ENCODE data around the gene TRIM25. TPM values are rescaled to one million over a fixed set of nuclear protein-coding genes. Genes with fewer than 3 reads are reported as not detected.

TRIM25 gene
- total and polyA plus RNA-seq, 3 donors from 2014 or later = 38.9 to 76.3 (median 66.4) TPM

DNA sequence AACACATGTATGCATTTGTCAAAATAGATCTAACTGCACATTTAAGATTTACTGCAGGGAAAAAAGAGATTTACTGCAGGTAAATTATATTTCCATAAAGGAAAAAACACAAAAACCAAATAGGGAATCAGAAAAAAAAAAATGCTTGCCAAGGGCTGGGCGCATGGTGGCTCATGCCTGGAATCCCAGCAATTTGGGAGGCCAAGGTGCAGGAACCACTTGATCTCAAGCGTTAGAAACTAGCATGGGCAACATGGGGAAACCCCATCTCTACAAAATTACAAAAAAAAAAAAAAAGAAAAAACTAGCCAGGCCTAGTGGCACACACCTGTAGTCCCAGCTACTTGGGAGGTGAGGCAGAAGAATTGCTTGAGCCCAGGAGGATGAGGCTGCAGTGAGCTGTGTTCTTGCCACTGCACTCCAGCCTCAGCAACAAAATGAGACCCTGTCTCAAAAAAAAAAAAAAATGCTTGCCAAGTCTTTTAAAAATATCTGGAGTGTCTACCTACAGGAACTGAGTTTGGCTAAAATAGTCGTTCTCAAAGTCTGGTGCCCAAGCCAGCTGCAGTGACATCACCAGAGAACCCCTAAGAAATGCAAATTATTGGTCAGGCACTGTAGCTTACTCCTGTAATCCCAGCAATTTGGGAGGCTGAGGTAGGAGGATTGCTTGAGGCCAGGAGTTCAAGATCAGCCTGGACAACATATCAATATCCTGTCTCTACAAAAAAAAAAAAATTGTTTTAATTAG lies 17.5 kb downstream of the TRIM25 start:
- peaks cover 4% of the 10 kb centered on the region for H3K4me1 ChIP-seq
- H3K9me3 ChIP-seq = no peaks in the 10 kb centered on the region
- H3K36me3 ChIP-seq (ENCODE audit: low read depth, missing control alignments) = no peaks in the 10 kb centered on the region
- no peak overlapping the region for H3K27ac ChIP-seq
- no peaks in the 10 kb centered on the region for H3K27me3 ChIP-seq
- intact Hi-C loops (cut with DNase I; ENCODE audit: low total_unique reads) = no loop called here
- DNase-seq = no peak
- 70 to 78% methylated on average over 3 of the region's 3 CpGs for WGBS, 2 donors
- TF ChIP-seq POLR2A (IDR thresholded peaks at IDR 0.05) = no peak
- TF ChIP-seq, protein P1, sequence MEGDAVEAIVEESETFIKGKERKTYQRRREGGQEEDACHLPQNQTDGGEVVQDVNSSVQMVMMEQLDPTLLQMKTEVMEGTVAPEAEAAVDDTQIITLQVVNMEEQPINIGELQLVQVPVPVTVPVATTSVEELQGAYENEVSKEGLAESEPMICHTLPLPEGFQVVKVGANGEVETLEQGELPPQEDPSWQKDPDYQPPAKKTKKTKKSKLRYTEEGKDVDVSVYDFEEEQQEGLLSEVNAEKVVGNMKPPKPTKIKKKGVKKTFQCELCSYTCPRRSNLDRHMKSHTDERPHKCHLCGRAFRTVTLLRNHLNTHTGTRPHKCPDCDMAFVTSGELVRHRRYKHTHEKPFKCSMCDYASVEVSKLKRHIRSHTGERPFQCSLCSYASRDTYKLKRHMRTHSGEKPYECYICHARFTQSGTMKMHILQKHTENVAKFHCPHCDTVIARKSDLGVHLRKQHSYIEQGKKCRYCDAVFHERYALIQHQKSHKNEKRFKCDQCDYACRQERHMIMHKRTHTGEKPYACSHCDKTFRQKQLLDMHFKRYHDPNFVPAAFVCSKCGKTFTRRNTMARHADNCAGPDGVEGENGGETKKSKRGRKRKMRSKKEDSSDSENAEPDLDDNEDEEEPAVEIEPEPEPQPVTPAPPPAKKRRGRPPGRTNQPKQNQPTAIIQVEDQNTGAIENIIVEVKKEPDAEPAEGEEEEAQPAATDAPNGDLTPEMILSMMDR (IDR thresholded peaks at IDR 0.05) = no peak
- H3K4me3 ChIP-seq = no peak overlapping the region

DNA sequence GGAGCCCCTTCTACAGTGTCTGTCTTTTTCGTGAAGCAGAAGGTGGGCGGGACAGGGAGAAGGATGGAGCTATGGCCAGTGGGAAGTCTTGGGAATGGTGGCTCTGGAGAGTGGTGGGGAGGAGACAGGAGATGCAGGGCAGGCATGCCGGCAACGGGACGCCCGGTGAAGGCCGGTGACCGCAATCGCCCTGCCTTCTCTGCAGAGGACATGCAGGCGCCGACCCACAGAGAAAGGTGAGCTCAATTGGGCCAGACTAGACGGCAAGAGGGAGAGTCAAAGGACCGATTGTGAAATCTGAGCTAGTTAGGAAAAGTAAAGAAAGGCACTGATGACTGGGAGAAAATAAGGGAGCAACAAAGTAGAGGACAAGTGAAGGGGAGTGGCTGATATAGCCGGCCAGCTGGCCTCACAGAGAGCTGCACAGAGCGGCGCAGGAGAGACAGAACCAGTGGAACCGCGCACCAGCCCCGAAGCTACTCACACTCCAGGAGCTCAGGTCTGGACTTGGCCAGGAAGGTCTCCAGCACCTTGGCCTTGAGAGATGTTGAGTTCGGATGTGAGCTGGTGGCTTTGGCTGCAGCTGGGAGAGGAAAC lies 18.9 kb downstream of the TRIM25 start:
- H3K36me3 ChIP-seq (ENCODE audit: low read depth, missing control alignments) = no peaks in the 10 kb centered on the region

DNA sequence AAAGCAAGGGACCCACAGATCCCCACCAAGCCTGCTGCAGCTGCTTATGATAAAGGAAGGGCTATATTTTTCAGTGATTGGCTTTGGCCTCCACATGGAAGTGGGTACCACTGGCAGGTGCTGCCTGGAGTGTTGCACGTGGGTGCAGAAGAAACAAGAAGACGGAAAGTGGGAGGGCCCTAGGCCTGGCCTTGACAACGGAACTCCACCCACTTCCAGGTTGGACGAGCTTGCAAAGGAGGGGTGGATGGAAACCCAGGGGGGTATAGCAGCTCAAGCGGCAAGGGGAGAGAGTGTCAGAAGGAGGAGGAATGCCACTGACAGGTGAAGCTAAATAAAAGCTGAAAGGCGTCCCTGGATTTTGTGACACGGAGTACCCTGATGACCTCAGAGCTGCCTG lies 20.3 kb downstream of the TRIM25 start:
- no peak for TF ChIP-seq POLR2A (IDR thresholded peaks at IDR 0.05)
- intact Hi-C loops (cut with DNase I; ENCODE audit: low total_unique reads) = no loop called here
- Histone ChIP-seq H3K27me3 (no peaks in the 10 kb centered on the region), H3K4me1 (no peaks in the 10 kb centered on the region), H3K36me3 (ENCODE audit: low read depth, missing control alignments) (no peaks in the 10 kb centered on the region), H3K4me3 (no peak overlapping the region), H3K27ac (no peak overlapping the region), H3K9me3 (no peaks in the 10 kb centered on the region)
- WGBS, 2 donors = 64 to 73% methylated on average over 7 of the region's 7 CpGs
- no peak for DNase-seq

More for the DNA sequence above, 18.9 kb downstream of the TRIM25 start:
- no peaks in the 10 kb centered on the region for H3K27me3 ChIP-seq
- intact Hi-C loops (cut with DNase I; ENCODE audit: low total_unique reads) = no loop called here
- no peaks in the 10 kb centered on the region for H3K9me3 ChIP-seq
- 78 to 83% methylated on average over 20 of the region's 20 CpGs for WGBS, 2 donors
- peak; percentile 47 for DNase-seq
- H3K4me1 ChIP-seq = peaks cover 4% of the 10 kb centered on the region
- TF ChIP-seq, protein P1 (IDR thresholded peaks at IDR 0.05) = no peak
- no peak for TF ChIP-seq POLR2A (IDR thresholded peaks at IDR 0.05)
- H3K27ac ChIP-seq = no peak overlapping the region
- no peak overlapping the region for H3K4me3 ChIP-seq

DNA sequence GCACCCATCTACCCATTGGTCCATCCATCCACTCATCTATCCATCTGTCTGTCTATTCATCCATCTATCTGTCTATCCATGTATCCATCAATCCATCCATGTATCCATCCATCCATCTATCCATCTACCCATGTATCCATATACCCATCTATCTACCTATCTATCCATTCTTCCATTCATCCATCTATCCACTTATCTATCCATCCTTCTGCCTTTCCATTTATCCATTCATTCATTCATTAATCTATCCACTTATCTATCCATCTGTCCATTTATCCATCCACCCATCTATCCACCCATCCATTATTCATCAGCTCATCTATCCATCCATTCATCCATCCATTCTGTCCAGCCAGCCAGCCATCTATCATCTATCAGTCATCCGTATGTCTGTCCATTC lies 21.5 kb downstream of the TRIM25 start:
- intact Hi-C loops (cut with DNase I; ENCODE audit: low total_unique reads) = no loop called here
- Histone ChIP-seq H3K27me3 (no peaks in the 10 kb centered on the region), H3K4me1 (no peaks in the 10 kb centered on the region), H3K27ac (no peak overlapping the region), H3K9me3 (no peaks in the 10 kb centered on the region), H3K4me3 (no peak overlapping the region), H3K36me3 (ENCODE audit: low read depth, missing control alignments) (no peaks in the 10 kb centered on the region)
- 93 to 97% methylated on average over 1 of the region's 1 CpG for WGBS, 2 donors
- TF ChIP-seq, protein P1 (IDR thresholded peaks at IDR 0.05) = no peak
- TF ChIP-seq POLR2A (IDR thresholded peaks at IDR 0.05) = no peak
- no peak for DNase-seq

DNA sequence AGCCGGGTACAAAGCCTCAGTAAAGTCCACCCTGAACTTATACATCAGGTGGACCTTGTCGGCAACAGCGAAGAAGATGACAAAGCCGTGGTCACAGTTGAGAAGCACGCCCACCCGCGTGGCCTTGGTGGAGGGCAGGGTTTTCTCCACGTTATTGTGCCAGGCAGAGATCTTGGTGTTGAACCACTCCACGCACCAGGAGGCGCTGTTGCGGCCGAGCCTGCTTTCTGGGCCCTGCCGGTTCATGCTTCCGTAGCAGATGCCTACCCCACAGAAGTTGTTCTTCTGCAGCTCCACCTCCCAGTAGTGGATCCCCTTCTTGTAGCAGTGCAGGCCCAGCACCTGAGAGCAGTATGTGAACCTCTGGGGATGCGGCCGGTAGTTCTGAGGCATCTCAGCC lies 22.1 kb downstream of the TRIM25 start:
- DNase-seq = peak; percentile 35
- Histone ChIP-seq H3K27ac (no peak overlapping the region), H3K9me3 (no peaks in the 10 kb centered on the region), H3K27me3 (no peaks in the 10 kb centered on the region), H3K36me3 (ENCODE audit: low read depth, missing control alignments) (no peaks in the 10 kb centered on the region), H3K4me1 (no peaks in the 10 kb centered on the region), H3K4me3 (no peak overlapping the region)
- intact Hi-C loops (cut with DNase I; ENCODE audit: low total_unique reads) = no loop called here
- no peak for TF ChIP-seq POLR2A (IDR thresholded peaks at IDR 0.05)
- TF ChIP-seq, protein P1 (IDR thresholded peaks at IDR 0.05) = peak in 2 of 3 experiments; percentile 4 to 22
- 86 to 89% methylated on average over 15 to 16 of the region's 16 CpGs for WGBS, 2 donors
